ENCODE measurements around the gene EIF4A3.

DNA sequence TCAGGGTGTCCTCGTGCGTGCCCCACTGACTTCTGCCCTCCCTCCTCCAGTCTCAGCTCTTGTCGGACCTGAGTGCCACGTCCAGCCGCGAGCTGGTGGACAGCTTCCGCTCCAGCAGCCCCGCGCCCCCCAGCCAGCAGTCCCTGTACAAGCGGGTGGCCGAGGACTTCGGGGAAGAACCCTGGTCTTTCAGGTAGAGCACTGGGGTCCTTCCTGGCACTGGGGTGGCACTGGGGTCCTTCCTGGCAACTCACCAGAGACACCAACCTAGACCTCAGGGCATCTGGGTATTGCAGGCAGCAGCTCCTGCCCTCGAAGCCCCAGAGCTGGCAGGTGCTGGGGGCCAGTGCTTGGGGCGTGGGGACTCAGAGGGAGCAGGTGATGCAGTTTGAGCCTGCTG lies 48.2 kb upstream of the EIF4A3 start:
- TF ChIP-seq CTCF (IDR thresholded peaks at IDR 0.05 in 4 of 5, conservative IDR thresholded peaks at IDR 0.05 in 1 of 5) (no peak), POLR2A (IDR thresholded peaks at IDR 0.05) (no peak)
